Measurements from ENCODE around the gene PIGZ.

Gene PIGZ

GRCh38 chr3:197001972-197002700 is 33.5 kb upstream of the PIGZ start:
- DNase-seq, result no peak

GRCh38 chr3:197001106-197001971 is 32.7 kb upstream of the PIGZ start:
- DNase-seq, result no peak

GRCh38 chr3:197000211-197000610 is 31.6 kb upstream of the PIGZ start:
- no peak for DNase-seq

- DNase-seq, result no peak
Measured at GRCh38 chr3:196998966-196999760, 30.5 kb upstream of the PIGZ start.

- DNase-seq, result no peak
Measured at GRCh38 chr3:196997311-196997710, 28.7 kb upstream of the PIGZ start.

GRCh38 chr3:196996454-196997265 is 28.0 kb upstream of the PIGZ start:
- no peak for DNase-seq

- DNase-seq, result no peak
Measured at GRCh38 chr3:196995646-196996355, 27.2 kb upstream of the PIGZ start.

- no peak for DNase-seq
Measured at GRCh38 chr3:196995027-196995426, 26.4 kb upstream of the PIGZ start.

- no peak for DNase-seq
Measured at GRCh38 chr3:196994056-196994455, 25.4 kb upstream of the PIGZ start.

GRCh38 chr3:196992461-196993065 is 23.9 kb upstream of the PIGZ start:
- no peak for DNase-seq

- no peak for DNase-seq
Measured at GRCh38 chr3:196991581-196992460, 23.2 kb upstream of the PIGZ start.

GRCh38 chr3:196990601-196991007 is 22.0 kb upstream of the PIGZ start:
- no peak for DNase-seq

GRCh38 chr3:196989721-196990262 is 21.2 kb upstream of the PIGZ start:
- no peak for DNase-seq

GRCh38 chr3:196988241-196989029 is 19.8 kb upstream of the PIGZ start:
- no peak for DNase-seq

GRCh38 chr3:196987022-196987421 is 18.4 kb upstream of the PIGZ start:
- no peak for DNase-seq

GRCh38 chr3:196985954-196986885 is 17.6 kb upstream of the PIGZ start:
- DNase-seq, result no peak

GRCh38 chr3:196985298-196985697 is 16.7 kb upstream of the PIGZ start:
- no peak for DNase-seq

GRCh38 chr3:196983186-196983585 is 14.6 kb upstream of the PIGZ start:
- DNase-seq, result no peak
